Endothelial cell (in vitro differentiated cells): ENCODE data around the gene RECQL5. TPM values are rescaled to one million over a fixed set of nuclear protein-coding genes. Genes with fewer than 3 reads are reported as not detected.

Source experiments
- DNase-seq: peaks from one replicate; pipeline ENCODE4 v3.0.0; 2021; ENCODE audit warnings: low spot score
- H3K27ac Mint-ChIP-seq: one replicate; pipeline ENCODE4 v1.8.0; 2021; ENCODE audit warnings: mixed read lengths, inconsistent platforms; ENCODE audit not compliant: unreplicated experiment
- H3K27me3 Mint-ChIP-seq: one replicate; pipeline ENCODE4 v1.8.0; 2021; ENCODE audit warnings: mild to moderate bottlenecking, moderate library complexity, mixed read lengths, inconsistent platforms; ENCODE audit not compliant: unreplicated experiment
- H3K36me3 Mint-ChIP-seq: one replicate; pipeline ENCODE4 v1.8.0; 2021; ENCODE audit warnings: mild to moderate bottlenecking, low read depth, mixed read lengths, inconsistent platforms; ENCODE audit not compliant: unreplicated experiment
- H3K4me1 Mint-ChIP-seq: one replicate; pipeline ENCODE4 v1.8.0; 2021; ENCODE audit warnings: mild to moderate bottlenecking, mixed read lengths, inconsistent platforms; ENCODE audit not compliant: unreplicated experiment
- H3K4me3 Mint-ChIP-seq: one replicate; pipeline ENCODE4 v1.8.0; 2021; ENCODE audit warnings: mild to moderate bottlenecking, mixed read lengths, inconsistent platforms; ENCODE audit not compliant: unreplicated experiment
- H3K9me3 Mint-ChIP-seq: one replicate; pipeline ENCODE4 v1.8.0; 2021; ENCODE audit warnings: mixed read lengths, inconsistent platforms; ENCODE audit not compliant: unreplicated experiment
- CTCF ChIP-seq: fragments of 200-600 bp; sonication (generic); IDR thresholded peaks from one replicate; pipeline ENCODE4 v1.5.0; 2021; ENCODE audit warnings: antibody characterized with exemption; ENCODE audit not compliant: unreplicated experiment
- total RNA-seq: library from RNA; stranded (reverse); fragmentation: NEBNext Ultra II Directional; extraction: Animal tissue kit (Norgen Biotek cat#: 25700); gene quantifications from one replicate; pipeline ENCODE4 v1.2.1, GENCODE V29; 2021; ENCODE audit not compliant: unreplicated experiment

RECQL5 gene
- total RNA-seq, 1 donor from 2014 or later: 40.2 TPM

- no peak overlapping the region for H3K4me3 Mint-ChIP-seq
- peak; percentile 70 for DNase-seq
- H3K27ac Mint-ChIP-seq: no peak overlapping the region
- H3K27me3 Mint-ChIP-seq: peaks cover 2% of the 10 kb centered on the region
- no peaks in the 10 kb centered on the region for H3K4me1 Mint-ChIP-seq
- peak; percentile 85 for TF ChIP-seq CTCF
- no peaks in the 10 kb centered on the region for H3K9me3 Mint-ChIP-seq
- H3K36me3 Mint-ChIP-seq: no peaks in the 10 kb centered on the region
These were observed 65.6 kb downstream of the RECQL5 start for GRCh38 chr17:75601057-75601987.

- Mint-ChIP-seq H3K4me3 (no peak overlapping the region), H3K36me3 (no peaks in the 10 kb centered on the region), H3K27ac (no peak overlapping the region), H3K9me3 (no peaks in the 10 kb centered on the region), H3K4me1 (no peaks in the 10 kb centered on the region), H3K27me3 (peaks cover 2% of the 10 kb centered on the region)
- DNase-seq: no peak
- no peak for TF ChIP-seq CTCF
These were observed 70.5 kb downstream of the RECQL5 start for GRCh38 chr17:75596320-75597087.

- no peak overlapping the region for H3K4me3 Mint-ChIP-seq
- no peak for TF ChIP-seq CTCF
- H3K36me3 Mint-ChIP-seq: no peaks in the 10 kb centered on the region
- no peaks in the 10 kb centered on the region for H3K4me1 Mint-ChIP-seq
- H3K9me3 Mint-ChIP-seq: no peaks in the 10 kb centered on the region
- no peak for DNase-seq
- no peak overlapping the region for H3K27ac Mint-ChIP-seq
- H3K27me3 Mint-ChIP-seq: peaks cover 3% of the 10 kb centered on the region
These were observed 71.0 kb downstream of the RECQL5 start for GRCh38 chr17:75595920-75596313.

- Mint-ChIP-seq H3K36me3 (no peaks in the 10 kb centered on the region), H3K4me3 (no peak overlapping the region), H3K4me1 (no peaks in the 10 kb centered on the region), H3K9me3 (no peaks in the 10 kb centered on the region), H3K27ac (no peak overlapping the region), H3K27me3 (peaks cover 4% of the 10 kb centered on the region)
- no peak for DNase-seq
- no peak for TF ChIP-seq CTCF
These were observed 71.6 kb downstream of the RECQL5 start for GRCh38 chr17:75595284-75595919.
